AG10803 (cell line): ENCODE data around the gene TMOD2.

Experiments used
- DNase-seq: peaks from one replicate; pipeline ENCODE4 v3.0.0; 2010; ENCODE audit warnings: low read depth
- H3K4me3 ChIP-seq: 2 replicates; pipeline ENCODE4 v1.5.1; 2011; ENCODE audit warnings: mild to moderate bottlenecking, low read length, control low read depth
- CTCF ChIP-seq: conservative IDR thresholded peaks from 2 replicates; pipeline ENCODE4 v1.5.1; 2011; ENCODE audit warnings: mild to moderate bottlenecking, low read length, control low read depth, inconsistent platforms

TMOD2 gene

GRCh38 chr15:51812598-51812997 is 61.2 kb downstream of the TMOD2 start:
- H3K4me3 ChIP-seq = no peak overlapping the region
- no peak for DNase-seq
- no peak for TF ChIP-seq CTCF

- no peak overlapping the region for H3K4me3 ChIP-seq
- no peak for DNase-seq
- TF ChIP-seq CTCF = no peak
Measured at GRCh38 chr15:51814606-51815005, 63.2 kb downstream of the TMOD2 start.

GRCh38 chr15:51816611-51817010 is 65.2 kb downstream of the TMOD2 start:
- no peak for DNase-seq
- no peak for TF ChIP-seq CTCF

GRCh38 chr15:51818150-51818549 is 66.8 kb downstream of the TMOD2 start:
- H3K4me3 ChIP-seq = no peak overlapping the region
- peak; percentile 32 for DNase-seq
- no peak for TF ChIP-seq CTCF

More at GRCh38 chr15:51816611-51817010, 65.2 kb downstream of the TMOD2 start:
- H3K4me3 ChIP-seq = no peak overlapping the region

GRCh38 chr15:51825698-51826097 is 74.3 kb downstream of the TMOD2 start:
- no peak for TF ChIP-seq CTCF
- no peak for DNase-seq
- no peak overlapping the region for H3K4me3 ChIP-seq

- no peak for TF ChIP-seq CTCF
- DNase-seq = no peak
- peak overlapping the region; percentile 86; the same call in 1 of the 2 replicates for H3K4me3 ChIP-seq
Measured at GRCh38 chr15:51828621-51829375, 77.4 kb downstream of the TMOD2 start.
